HG03439 (cell line): Measurements from ENCODE around the gene CMKLR1.

ENCODE experiments used
- ATAC-seq: cut with Tn5 transposase; IDR thresholded peaks from one replicate; pipeline ENCODE4 v1.9.1; 2021; ENCODE audit warnings: mild to moderate bottlenecking, moderate library complexity; ENCODE audit not compliant: unreplicated experiment

CMKLR1 gene

GRCh38 chr12:108269224-108269623 is 69.9 kb downstream of the CMKLR1 start:
- ATAC-seq = no peak

GRCh38 chr12:108268397-108268796 is 70.7 kb downstream of the CMKLR1 start:
- no peak for ATAC-seq

- no peak for ATAC-seq
These were observed 71.7 kb downstream of the CMKLR1 start for GRCh38 chr12:108267450-108267849.

GRCh38 chr12:108266131-108266530 is 73.0 kb downstream of the CMKLR1 start:
- ATAC-seq = no peak

- no peak for ATAC-seq
These were observed 73.6 kb downstream of the CMKLR1 start for GRCh38 chr12:108265505-108265904.

GRCh38 chr12:108260969-108261368 is 78.1 kb downstream of the CMKLR1 start:
- ATAC-seq = no peak

GRCh38 chr12:108260039-108260438 is 79.1 kb downstream of the CMKLR1 start:
- ATAC-seq = no peak

GRCh38 chr12:108257610-108258106 is 81.5 kb downstream of the CMKLR1 start:
- no peak for ATAC-seq

GRCh38 chr12:108257004-108257403 is 82.1 kb downstream of the CMKLR1 start:
- no peak for ATAC-seq

GRCh38 chr12:108255252-108255602 is 83.9 kb downstream of the CMKLR1 start:
- no peak for ATAC-seq

- no peak for ATAC-seq
These were observed 84.4 kb downstream of the CMKLR1 start for GRCh38 chr12:108254517-108255251.

- no peak for ATAC-seq
These were observed 85.1 kb downstream of the CMKLR1 start for GRCh38 chr12:108254030-108254429.

- no peak for ATAC-seq
These were observed 85.6 kb downstream of the CMKLR1 start for GRCh38 chr12:108253540-108253939.

GRCh38 chr12:108252523-108252922 is 86.6 kb downstream of the CMKLR1 start:
- ATAC-seq = no peak

GRCh38 chr12:108248011-108248410 is 91.1 kb downstream of the CMKLR1 start:
- ATAC-seq = no peak

- no peak for ATAC-seq
These were observed 92.0 kb downstream of the CMKLR1 start for GRCh38 chr12:108247130-108247529.

GRCh38 chr12:108241986-108242703 is 97.0 kb downstream of the CMKLR1 start:
- ATAC-seq = no peak

GRCh38 chr12:108240928-108241327 is 98.2 kb downstream of the CMKLR1 start:
- ATAC-seq = no peak

GRCh38 chr12:108240027-108240785 is 98.9 kb downstream of the CMKLR1 start:
- ATAC-seq = no peak

GRCh38 chr12:108239378-108239777 is 99.7 kb downstream of the CMKLR1 start:
- no peak for ATAC-seq

- ATAC-seq = no peak
These were observed 100.6 kb downstream of the CMKLR1 start for GRCh38 chr12:108238474-108238873.
